ENCODE results near the gene CPLX1.
A peak's percentile ranks its signal among the peaks of the same experiment; 100 is the strongest.

CPLX1 gene

DNA sequence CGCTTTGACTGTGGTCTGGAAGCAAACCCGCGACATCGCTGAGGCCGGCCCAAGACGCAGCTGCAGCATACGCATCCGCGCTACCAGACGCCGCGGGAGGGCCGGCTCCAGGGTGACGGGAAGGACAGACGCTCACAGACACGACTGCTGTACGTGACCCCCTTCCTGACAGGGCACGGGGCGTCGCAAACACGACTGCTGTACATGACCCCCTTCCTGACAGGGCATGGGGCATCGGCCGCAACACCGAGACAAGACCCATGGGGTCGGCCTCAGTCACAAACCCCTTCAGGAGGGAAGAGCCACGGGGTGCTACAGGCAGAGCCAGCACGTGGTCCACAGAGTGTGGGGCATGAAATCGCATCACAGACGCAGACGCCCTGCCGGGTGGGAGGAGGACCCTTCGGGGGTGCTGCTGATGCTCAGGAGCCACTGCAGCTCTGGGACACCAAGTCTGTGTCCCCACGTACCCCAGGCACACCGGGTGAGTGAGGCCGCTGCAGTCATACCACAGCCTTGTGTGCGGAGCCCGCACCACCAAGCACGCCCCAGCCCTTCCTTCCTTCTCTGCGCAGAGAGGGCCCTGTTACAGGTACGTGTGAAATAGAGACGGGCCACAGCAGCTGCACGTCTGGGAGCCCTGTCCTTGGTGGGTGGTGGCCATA lies 38.7 kb upstream of the CPLX1 start:
- Histone ChIP-seq H3K27ac (ENCODE audit: poor library complexity, severe bottlenecking) (no peak overlapping the region), H3K27me3 (ENCODE audit: insufficient read depth, poor library complexity, severe bottlenecking) (no peaks in the 10 kb centered on the region), H3K4me3 (ENCODE audit: severe bottlenecking) (no peak overlapping the region), H3K36me3 (ENCODE audit: low read depth) (peaks cover 45% of the 10 kb centered on the region), H3K4me1 (ENCODE audit: insufficient read depth, poor library complexity, severe bottlenecking) (no peaks in the 10 kb centered on the region), H3K9me3 (ENCODE audit: severe bottlenecking) (no peaks in the 10 kb centered on the region)
- TF ChIP-seq CTCF (IDR thresholded peaks at IDR 0.05; ENCODE audit: poor library complexity, severe bottlenecking), result no peak
- DNase-seq (ENCODE audit: low spot score), result no peak
- ATAC-seq (ENCODE audit: low read depth), result no peak

DNA sequence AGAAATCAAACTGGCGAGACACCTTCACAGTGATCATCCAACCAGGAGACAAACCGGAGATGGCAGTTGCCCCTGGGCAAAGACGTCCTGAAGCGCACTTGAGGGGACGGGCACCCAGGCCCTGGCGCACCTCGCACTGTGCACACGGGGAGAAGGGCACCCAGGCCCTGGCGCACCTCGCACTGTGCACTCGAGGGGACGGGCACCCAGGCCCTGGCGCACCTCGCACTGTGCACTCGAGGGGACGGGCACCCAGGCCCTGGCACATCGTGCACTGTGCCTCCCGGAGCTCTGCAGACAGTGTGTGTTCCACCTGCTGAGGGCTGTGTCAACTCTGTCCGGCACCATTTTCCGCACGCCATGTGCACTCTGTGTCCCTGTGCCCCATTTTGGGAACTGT lies 34.6 kb upstream of the CPLX1 start:
- no peaks in the 10 kb centered on the region for H3K9me3 ChIP-seq (ENCODE audit: severe bottlenecking)
- ATAC-seq (ENCODE audit: low read depth), result no peak
- TF ChIP-seq CTCF (IDR thresholded peaks at IDR 0.05; ENCODE audit: poor library complexity, severe bottlenecking), result no peak
- H3K4me3 ChIP-seq (ENCODE audit: severe bottlenecking), result no peak overlapping the region
- no peaks in the 10 kb centered on the region for H3K27me3 ChIP-seq (ENCODE audit: insufficient read depth, poor library complexity, severe bottlenecking)
- H3K36me3 ChIP-seq (ENCODE audit: low read depth), result peaks cover 47% of the 10 kb centered on the region
- DNase-seq (ENCODE audit: low spot score), result peak; percentile 36
- H3K4me1 ChIP-seq (ENCODE audit: insufficient read depth, poor library complexity, severe bottlenecking), result no peaks in the 10 kb centered on the region
- no peak overlapping the region for H3K27ac ChIP-seq (ENCODE audit: poor library complexity, severe bottlenecking)

DNA sequence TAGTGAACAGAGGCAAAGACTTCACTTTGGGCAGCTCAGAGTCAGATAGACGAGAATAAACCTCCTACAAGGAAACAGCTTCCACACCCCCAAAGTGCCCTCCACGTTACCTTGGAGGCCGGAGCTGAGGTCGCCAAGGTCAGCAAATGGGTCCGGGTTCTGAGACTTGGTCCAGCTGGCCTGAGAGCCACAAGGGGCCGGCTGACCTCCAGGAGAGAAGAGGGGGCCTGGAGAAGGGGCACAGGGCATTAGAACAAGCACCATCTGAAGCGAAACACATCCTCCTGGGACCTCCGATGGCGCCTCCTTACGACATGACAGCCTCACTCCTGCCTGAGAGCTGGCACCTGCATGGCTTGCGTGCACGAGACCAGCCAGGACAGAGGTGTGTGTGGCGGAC lies 33.6 kb upstream of the CPLX1 start:
- no peaks in the 10 kb centered on the region for H3K27me3 ChIP-seq (ENCODE audit: insufficient read depth, poor library complexity, severe bottlenecking)
- H3K36me3 ChIP-seq (ENCODE audit: low read depth), result peaks cover 48% of the 10 kb centered on the region
- DNase-seq (ENCODE audit: low spot score), result peak; percentile 36
- no peaks in the 10 kb centered on the region for H3K9me3 ChIP-seq (ENCODE audit: severe bottlenecking)
- no peak for ATAC-seq (ENCODE audit: low read depth)
- H3K27ac ChIP-seq (ENCODE audit: poor library complexity, severe bottlenecking), result no peak overlapping the region
- H3K4me3 ChIP-seq (ENCODE audit: severe bottlenecking), result no peak overlapping the region
- no peaks in the 10 kb centered on the region for H3K4me1 ChIP-seq (ENCODE audit: insufficient read depth, poor library complexity, severe bottlenecking)
- no peak for TF ChIP-seq CTCF (IDR thresholded peaks at IDR 0.05; ENCODE audit: poor library complexity, severe bottlenecking)

- no peak overlapping the region for H3K4me3 ChIP-seq (ENCODE audit: severe bottlenecking)
- H3K27ac ChIP-seq (ENCODE audit: poor library complexity, severe bottlenecking), result no peak overlapping the region
- no peaks in the 10 kb centered on the region for H3K27me3 ChIP-seq (ENCODE audit: insufficient read depth, poor library complexity, severe bottlenecking)
- ATAC-seq (ENCODE audit: low read depth) (no peak), DNase-seq (ENCODE audit: low spot score) (peak; percentile 52)
- H3K4me1 ChIP-seq (ENCODE audit: insufficient read depth, poor library complexity, severe bottlenecking), result no peaks in the 10 kb centered on the region
- no peaks in the 10 kb centered on the region for H3K9me3 ChIP-seq (ENCODE audit: severe bottlenecking)
- H3K36me3 ChIP-seq (ENCODE audit: low read depth), result peaks cover 46% of the 10 kb centered on the region
- no peak for TF ChIP-seq CTCF (IDR thresholded peaks at IDR 0.05; ENCODE audit: poor library complexity, severe bottlenecking)
Measured at GRCh38 chr4:858831-859451, 33.0 kb upstream of the CPLX1 start.

DNA sequence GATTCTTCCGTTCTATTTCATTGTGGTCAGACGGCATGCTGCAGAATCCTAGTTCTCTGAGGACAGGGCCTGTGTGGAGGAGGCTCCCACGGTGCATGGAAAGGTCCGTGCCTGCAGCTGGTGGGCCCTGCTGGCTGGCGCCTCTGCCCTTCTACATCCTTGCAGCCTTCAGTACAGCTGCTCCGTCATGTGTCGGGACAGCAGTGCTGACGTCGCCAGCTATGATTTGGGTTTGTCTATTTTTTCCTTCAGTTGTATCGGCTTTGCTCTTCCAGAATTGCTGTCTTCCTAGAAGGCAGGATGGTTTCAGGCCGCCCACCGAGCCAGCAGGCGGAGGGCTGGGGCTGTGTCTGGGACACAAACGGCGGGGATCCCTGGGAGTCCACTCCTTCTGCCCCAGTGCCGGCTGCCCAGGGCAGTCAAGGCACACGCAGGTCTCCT lies 32.1 kb upstream of the CPLX1 start:
- no peaks in the 10 kb centered on the region for H3K9me3 ChIP-seq (ENCODE audit: severe bottlenecking)
- no peaks in the 10 kb centered on the region for H3K4me1 ChIP-seq (ENCODE audit: insufficient read depth, poor library complexity, severe bottlenecking)
- DNase-seq (ENCODE audit: low spot score) (peak; percentile 45), ATAC-seq (ENCODE audit: low read depth) (no peak)
- H3K27ac ChIP-seq (ENCODE audit: poor library complexity, severe bottlenecking), result no peak overlapping the region
- H3K4me3 ChIP-seq (ENCODE audit: severe bottlenecking), result no peak overlapping the region
- peaks cover 42% of the 10 kb centered on the region for H3K36me3 ChIP-seq (ENCODE audit: low read depth)
- TF ChIP-seq CTCF (IDR thresholded peaks at IDR 0.05; ENCODE audit: poor library complexity, severe bottlenecking), result no peak
- no peaks in the 10 kb centered on the region for H3K27me3 ChIP-seq (ENCODE audit: insufficient read depth, poor library complexity, severe bottlenecking)
